Endothelial cell of umbilical vein (primary cell): ENCODE data around the gene FKBP8. TPM values are rescaled to one million over a fixed set of nuclear protein-coding genes. Genes with fewer than 3 reads are reported as not detected.

ENCODE experiments used
- BruUV-seq: library from RNA; stranded (reverse); fragments of 400-500 nt; replicated peaks from 2 replicates; lab custom pipeline; 2021; lab: Mats Ljungman, UMichigan
- CTCF ChIA-PET: fragments of 300-600, 350-600 bp; sonication (Branson Sonifier 250); formaldehyde crosslinking; loops from one replicate; lab custom pipeline; 2021; ENCODE audit warnings: antibody characterized with exemption, inconsistent platforms; lab: Charles Lee
- POLR2A ChIA-PET: fragments of 300-600, 350-600 bp; sonication (Branson Sonifier 250); formaldehyde crosslinking; loops from one replicate; lab custom pipeline; 2021; ENCODE audit warnings: antibody characterized with exemption, inconsistent platforms; lab: Charles Lee
- DNase-seq: peaks from one replicate; pipeline ENCODE4 v3.0.0-alpha.2; 2011; ENCODE audit warnings: low read depth, low spot score
- FAIRE-seq: peaks from 2 replicates; lab custom pipeline; 2011; peaks lifted over from hg19 to GRCh38; lab: Jason Lieb, UNC
- H2AFZ ChIP-seq: 2 replicates; pipeline ENCODE4 v1.6.0; 2012; ENCODE audit warnings: low read depth, low read length, control low read depth, inconsistent platforms
- H3K27ac ChIP-seq: 2 replicates; pipeline ENCODE4 v1.5.1; 2011; ENCODE audit warnings: low read depth, mild to moderate bottlenecking, control low read depth, low read length, moderate library complexity; ENCODE audit not compliant: insufficient read depth
- H3K27me3 ChIP-seq, 2 experiments: 2 replicates each; pipeline versions ENCODE4 v1.6.0 to v1.6.1; 2011; ENCODE audit warnings: low read length in 2 of 2, mixed read lengths in 1 of 2; ENCODE audit not compliant: control insufficient read depth in 2 of 2, insufficient read depth in 2 of 2
- H3K36me3 ChIP-seq, 2 experiments: 2 replicates in 1 of 2; 3 replicates in 1 of 2; pipeline ENCODE4 v1.5.1; 2011; ENCODE audit warnings: low read length in 2 of 2, mild to moderate bottlenecking in 1 of 2, moderate library complexity in 1 of 2; ENCODE audit not compliant: control insufficient read depth in 2 of 2, insufficient read depth in 2 of 2; ENCODE audit errors: extremely low read depth in 1 of 2
- H3K4me1 ChIP-seq: 3 replicates; pipeline ENCODE4 v1.5.1; 2011; ENCODE audit warnings: mild to moderate bottlenecking, low read length; ENCODE audit not compliant: control insufficient read depth, insufficient read depth; ENCODE audit errors: extremely low read depth
- H3K4me2 ChIP-seq: 2 replicates; pipeline ENCODE4 v1.6.1; 2011; ENCODE audit warnings: low read length, control low read depth, mixed read lengths; ENCODE audit not compliant: insufficient read depth
- H3K4me3 ChIP-seq, 3 experiments: fragments of 200-600 bp in 1 of 3; sonication (generic), shearing (Covaris generic) in 1 of 3; replicated peaks in 1 of 3; 2 replicates each; pipeline ENCODE4 v1.5.1; 2011 to 2016; ENCODE audit warnings: control low read depth in 3 of 3, low read length in 3 of 3, mild to moderate bottlenecking in 2 of 3, inconsistent platforms in 1 of 3, low read depth in 1 of 3, moderate library complexity in 1 of 3; ENCODE audit not compliant: insufficient read depth in 1 of 3
- H3K79me2 ChIP-seq: 2 replicates; pipeline ENCODE4 v1.6.0; 2012; ENCODE audit warnings: low read length, inconsistent platforms; ENCODE audit not compliant: control insufficient read depth, insufficient read depth
- H3K9ac ChIP-seq: replicated peaks from 2 replicates; pipeline ENCODE3; 2011; ENCODE audit warnings: low read length, control low read depth; ENCODE audit not compliant: insufficient read depth; ENCODE audit errors: extremely low read depth
- H3K9me1 ChIP-seq: replicated peaks from 3 replicates; pipeline ENCODE4 v1.6.0; 2011; ENCODE audit warnings: mild to moderate bottlenecking, low read length; ENCODE audit not compliant: control insufficient read depth, insufficient read depth; ENCODE audit errors: extremely low read depth
- H3K9me3 ChIP-seq: replicated peaks from 2 replicates; pipeline ENCODE4 v1.5.1; 2012; ENCODE audit warnings: low read length, inconsistent platforms; ENCODE audit not compliant: control insufficient read depth, insufficient read depth
- H4K20me1 ChIP-seq: replicated peaks from 2 replicates; pipeline ENCODE3; 2011; ENCODE audit warnings: mild to moderate bottlenecking, low read length; ENCODE audit not compliant: control insufficient read depth, insufficient read depth; ENCODE audit errors: extremely low read depth
- EZH2 ChIP-seq: IDR thresholded peaks from 2 replicates; pipeline ENCODE4 v1.6.1; 2012; ENCODE audit warnings: borderline replicate concordance, low read depth, mild to moderate bottlenecking, moderate library complexity, low read length, inconsistent platforms; ENCODE audit not compliant: severe bottlenecking
- FOS ChIP-seq: IDR thresholded peaks from 2 replicates; pipeline ENCODE4 v1.6.1; 2011; ENCODE audit warnings: mild to moderate bottlenecking, low read length, moderate library complexity, borderline replicate concordance; ENCODE audit not compliant: insufficient read depth
- GATA2 ChIP-seq: IDR thresholded peaks from 2 replicates; pipeline ENCODE4 v1.7.0; 2011; ENCODE audit warnings: low read depth, mild to moderate bottlenecking, moderate library complexity, mixed read lengths, low read length; ENCODE audit not compliant: insufficient read length, insufficient read depth
- JUN ChIP-seq: IDR thresholded peaks from 2 replicates; pipeline ENCODE4 v1.6.1; 2011; ENCODE audit warnings: borderline replicate concordance, low read depth; ENCODE audit not compliant: insufficient read length, insufficient read depth
- MYC ChIP-seq: IDR thresholded peaks from one replicate; pipeline ENCODE4 v1.6.1; 2011; ENCODE audit warnings: mild to moderate bottlenecking, low read depth, low read length
- POLR2A ChIP-seq: IDR thresholded peaks from 2 replicates; pipeline ENCODE4 v1.6.1; 2012; ENCODE audit warnings: low read depth, mild to moderate bottlenecking, control low read depth, low read length
- POLR2AphosphoS5 ChIP-seq: IDR thresholded peaks from 2 replicates; pipeline ENCODE4 v1.6.1; 2012; ENCODE audit warnings: low read depth, mild to moderate bottlenecking, control low read depth, low read length, moderate library complexity; ENCODE audit not compliant: insufficient read depth
- dilution Hi-C: fragments of 300-500 bp; cut with MboI; formaldehyde crosslinking; loops from one replicate; pipeline ENCODE4 v1.15.0; 2019; ENCODE audit warnings: low sequenced_read_pairs; ENCODE audit not compliant: extremely low pct_ligation_motif_present
- intact Hi-C: fragments of 100-400 bp; cut with micrococcal nuclease; formaldehyde crosslinking; loops from one replicate; pipeline ENCODE4 v1.10.0; 2022
- polyA plus RNA-seq, 4 experiments: library from polyadenylated mRNA; depleted of rRNA in 3 of 4; stranded (reverse) in 3 of 4; unstranded in 1 of 4; fragments of >200 nt; gene quantifications; 2 replicates each; pipeline versions ENCODE4 v1.2.1 to v1.2.3, GENCODE V29; 2011 to 2012; ENCODE audit warnings: missing spikeins in 1 of 4
- total RNA-seq: library from RNA; stranded (reverse); gene quantifications from 2 replicates; pipeline ENCODE4 v1.2.3, GENCODE V29; 2021
- TF ChIP-seq, protein P1 (sequence below): IDR thresholded peaks from 2 replicates; pipeline ENCODE4 v1.6.1; 2011; ENCODE audit not compliant: insufficient read depth, insufficient read length
- TF ChIP-seq, protein P2 (sequence below), 2 donors: IDR thresholded peaks; 1 replicate in 1 of 2; 2 replicates in 1 of 2; pipeline ENCODE4 v1.5.1; 2011; ENCODE audit warnings: low read length in 2 of 2, mild to moderate bottlenecking in 2 of 2, moderate library complexity in 2 of 2, control low read depth in 1 of 2, inconsistent platforms in 1 of 2, low read depth in 1 of 2; ENCODE audit not compliant: insufficient read depth in 1 of 2; ENCODE audit errors: extremely low read depth in 1 of 2

FKBP8 gene
- total and polyA plus RNA-seq, 2 donors (not counting 3 experiments of a cell fraction or from before 2014, with no cell fraction given), result 150 to 173 TPM

DNA sequence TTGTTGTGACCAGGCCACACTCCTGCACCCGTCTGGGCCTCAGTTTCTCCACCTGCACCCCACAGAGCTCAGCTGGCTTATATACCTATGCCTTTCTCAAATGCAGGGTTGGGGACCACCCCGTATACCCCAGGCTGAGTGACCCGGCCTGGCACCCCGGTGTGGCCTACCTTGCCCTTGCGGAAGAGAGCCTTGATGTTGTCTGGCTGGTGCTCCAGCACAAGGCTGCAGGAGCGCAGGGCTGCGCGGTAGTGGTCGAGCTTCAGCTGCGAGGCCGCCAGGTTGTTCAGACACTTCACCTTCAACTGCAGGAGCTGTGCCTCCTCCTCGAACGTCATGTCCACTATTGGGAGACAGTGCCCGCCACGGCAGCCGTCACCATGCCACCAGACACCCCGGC is 5.9 kb downstream of the FKBP8 start:
- Histone ChIP-seq H3K4me3 (no peak overlapping the region), H3K27ac (no peak overlapping the region), H3K9ac (no peak overlapping the region), H3K9me3 (no peaks in the 10 kb centered on the region), H3K27me3 (no peaks in the 10 kb centered on the region), H3K36me3 (peaks cover 6 to 38% of the 10 kb centered on the region in 2 experiments), H2AFZ (no peak overlapping the region), H3K9me1 (no peaks in the 10 kb centered on the region), H4K20me1 (no peaks in the 10 kb centered on the region), H3K4me2 (no peak overlapping the region), H3K4me1 (peaks cover 6% of the 10 kb centered on the region), H3K79me2 (peaks cover 9% of the 10 kb centered on the region)
- DNase-seq (no peak), FAIRE-seq (no peak)
- TF ChIP-seq EZH2, result no peak
- TF ChIP-seq POLR2A, result no peak
- TF ChIP-seq GATA2, result no peak
- TF ChIP-seq POLR2AphosphoS5, result no peak
- TF ChIP-seq, protein P1, sequence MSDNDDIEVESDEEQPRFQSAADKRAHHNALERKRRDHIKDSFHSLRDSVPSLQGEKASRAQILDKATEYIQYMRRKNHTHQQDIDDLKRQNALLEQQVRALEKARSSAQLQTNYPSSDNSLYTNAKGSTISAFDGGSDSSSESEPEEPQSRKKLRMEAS, result no peak
- TF ChIP-seq FOS, result no peak
- TF ChIP-seq JUN, result no peak
- TF ChIP-seq, protein P2, sequence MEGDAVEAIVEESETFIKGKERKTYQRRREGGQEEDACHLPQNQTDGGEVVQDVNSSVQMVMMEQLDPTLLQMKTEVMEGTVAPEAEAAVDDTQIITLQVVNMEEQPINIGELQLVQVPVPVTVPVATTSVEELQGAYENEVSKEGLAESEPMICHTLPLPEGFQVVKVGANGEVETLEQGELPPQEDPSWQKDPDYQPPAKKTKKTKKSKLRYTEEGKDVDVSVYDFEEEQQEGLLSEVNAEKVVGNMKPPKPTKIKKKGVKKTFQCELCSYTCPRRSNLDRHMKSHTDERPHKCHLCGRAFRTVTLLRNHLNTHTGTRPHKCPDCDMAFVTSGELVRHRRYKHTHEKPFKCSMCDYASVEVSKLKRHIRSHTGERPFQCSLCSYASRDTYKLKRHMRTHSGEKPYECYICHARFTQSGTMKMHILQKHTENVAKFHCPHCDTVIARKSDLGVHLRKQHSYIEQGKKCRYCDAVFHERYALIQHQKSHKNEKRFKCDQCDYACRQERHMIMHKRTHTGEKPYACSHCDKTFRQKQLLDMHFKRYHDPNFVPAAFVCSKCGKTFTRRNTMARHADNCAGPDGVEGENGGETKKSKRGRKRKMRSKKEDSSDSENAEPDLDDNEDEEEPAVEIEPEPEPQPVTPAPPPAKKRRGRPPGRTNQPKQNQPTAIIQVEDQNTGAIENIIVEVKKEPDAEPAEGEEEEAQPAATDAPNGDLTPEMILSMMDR (IDR thresholded peaks at IDR 0.05; ENCODE audit: extremely low read depth in 1 of 2, insufficient read depth in 1 of 2, low read depth in 1 of 2, low read length in 2 of 2), result no peak
- TF ChIP-seq MYC, result no peak
- intact Hi-C loops (no loop called here), dilution Hi-C loops (no loop called here)
- POLR2A ChIA-PET, result no interaction called here
- BruUV-seq, result no TSS peak
- CTCF ChIA-PET, result no interaction called here
